ENCODE results near the gene GJA1. TPM values are rescaled to one million over a fixed set of nuclear protein-coding genes. Genes with fewer than 3 reads are reported as not detected.
A peak's percentile ranks its signal among the peaks of the same experiment; 100 is the strongest.
"Not testable (repeated sequence)": the region's sequence is repeated elsewhere in the genome, so short reads cannot be mapped to it uniquely, and the experiment has no call there.

Gene GJA1
- total RNA-seq, 1 experiment from 2014 or later: 0.20 TPM

GRCh38 chr6:121426686-121427085 lies 8.8 kb upstream of the GJA1 start:
- ChIA-PET CTCF (no interaction called here), POLR2A (ENCODE audit: unreplicated experiment) (no interaction called here)
- Histone ChIP-seq H3K79me2 (ENCODE audit: low read depth) (no peaks in the 10 kb centered on the region), H3K27ac (no peak overlapping the region), H3F3A (ENCODE audit: insufficient read depth, low read depth) (no peaks in the 10 kb centered on the region; the same call in 1 of the 2 replicates), H3K4me3 (no peak overlapping the region), H3K4me2 (no peak overlapping the region), H3K9me3 (ENCODE audit: insufficient read depth, low read depth) (no peaks in the 10 kb centered on the region), H3K36me3 (ENCODE audit: low read depth) (no peaks in the 10 kb centered on the region), H2AFZ (no peak overlapping the region), H3K27me3 (ENCODE audit: insufficient read depth, low read depth) (no peaks in the 10 kb centered on the region), H3K9me2 (ENCODE audit: insufficient read depth) (no peaks in the 10 kb centered on the region), H3K4me1 (replicated peaks; ENCODE audit: insufficient read depth) (no peaks in the 10 kb centered on the region), H4K20me1 (ENCODE audit: insufficient read depth) (no peaks in the 10 kb centered on the region)
- DNase-seq: no peak
- intact Hi-C loops (cut with micrococcal nuclease; ENCODE audit: unreplicated experiment): no loop called here
- BruUV-seq (replicated peaks): no TSS peak
- no peak for TF ChIP-seq EZH2 (IDR thresholded peaks at IDR 0.05; ENCODE audit: low read depth)
- no peak for TF ChIP-seq CTCF (conservative IDR thresholded peaks at IDR 0.05)

GRCh38 chr6:121428872-121429756 lies 6.3 kb upstream of the GJA1 start:
- Histone ChIP-seq H2AFZ (no peak overlapping the region), H3K4me1 (replicated peaks; ENCODE audit: insufficient read depth) (no peaks in the 10 kb centered on the region), H3K9me3 (ENCODE audit: insufficient read depth, low read depth) (no peaks in the 10 kb centered on the region), H3F3A (ENCODE audit: insufficient read depth, low read depth) (no peaks in the 10 kb centered on the region), H3K27ac (no peak overlapping the region), H3K9me2 (ENCODE audit: insufficient read depth) (no peaks in the 10 kb centered on the region), H3K4me3 (no peak overlapping the region), H3K79me2 (ENCODE audit: low read depth) (no peaks in the 10 kb centered on the region), H4K20me1 (ENCODE audit: insufficient read depth) (no peaks in the 10 kb centered on the region), H3K27me3 (ENCODE audit: insufficient read depth, low read depth) (no peaks in the 10 kb centered on the region), H3K4me2 (no peak overlapping the region), H3K36me3 (ENCODE audit: low read depth) (no peaks in the 10 kb centered on the region)
- ChIA-PET POLR2A (ENCODE audit: unreplicated experiment) (no interaction called here), CTCF (interaction anchor here (0.6 to 1.0 kb wide), 2 partner anchors 333 to 421 kb away, joined by 3 to 5 read pairs; no protein-coding TSS in a partner anchor)
- BruUV-seq (replicated peaks): no TSS peak
- TF ChIP-seq CTCF (conservative IDR thresholded peaks at IDR 0.05): no peak
- no peak for TF ChIP-seq EZH2 (IDR thresholded peaks at IDR 0.05; ENCODE audit: low read depth)
- intact Hi-C loops (cut with micrococcal nuclease; ENCODE audit: unreplicated experiment): no loop called here
- no peak for DNase-seq

- no peak overlapping the region for H2AFZ ChIP-seq
- H3K79me2 ChIP-seq (ENCODE audit: low read depth): no peaks in the 10 kb centered on the region
- no peaks in the 10 kb centered on the region for H3F3A ChIP-seq (ENCODE audit: insufficient read depth, low read depth)
- ChIA-PET POLR2A (ENCODE audit: unreplicated experiment) (no interaction called here), CTCF (interaction anchor here (1.0 kb wide), 1 partner anchor 419 kb away, joined by 5 read pairs; no protein-coding TSS in a partner anchor)
- H3K9me2 ChIP-seq (ENCODE audit: insufficient read depth): no peaks in the 10 kb centered on the region
- H3K36me3 ChIP-seq (ENCODE audit: low read depth): no peaks in the 10 kb centered on the region
- no peak overlapping the region for H3K4me3 ChIP-seq
- no peaks in the 10 kb centered on the region for H3K9me3 ChIP-seq (ENCODE audit: insufficient read depth, low read depth)
- H3K4me2 ChIP-seq: no peak overlapping the region
- no TSS peak for BruUV-seq (replicated peaks)
- DNase-seq: no peak
- no peaks in the 10 kb centered on the region for H3K4me1 ChIP-seq (replicated peaks; ENCODE audit: insufficient read depth)
- peak; percentile 91 for TF ChIP-seq CTCF (conservative IDR thresholded peaks at IDR 0.05)
- no peak for TF ChIP-seq EZH2 (IDR thresholded peaks at IDR 0.05; ENCODE audit: low read depth)
- intact Hi-C loops (cut with micrococcal nuclease; ENCODE audit: unreplicated experiment): loop anchor here (1.0 to 5.0 kb wide), 4 partner anchors 419 to 862 kb away; no protein-coding TSS in a partner anchor
- no peak overlapping the region for H3K27ac ChIP-seq
- no peaks in the 10 kb centered on the region for H4K20me1 ChIP-seq (ENCODE audit: insufficient read depth)
- no peaks in the 10 kb centered on the region for H3K27me3 ChIP-seq (ENCODE audit: insufficient read depth, low read depth)
These were observed 4.7 kb upstream of the GJA1 start for GRCh38 chr6:121430514-121431460.

- H4K20me1 ChIP-seq (ENCODE audit: insufficient read depth); POLR2A ChIA-PET (ENCODE audit: unreplicated experiment); CTCF ChIA-PET; H2AFZ ChIP-seq; H3K4me3 ChIP-seq; DNase-seq; H3K36me3 ChIP-seq (ENCODE audit: low read depth); H3K4me1 ChIP-seq (replicated peaks; ENCODE audit: insufficient read depth); H3K9me2 ChIP-seq (ENCODE audit: insufficient read depth); H3K79me2 ChIP-seq (ENCODE audit: low read depth); H3K27me3 ChIP-seq (ENCODE audit: insufficient read depth, low read depth); H3K4me2 ChIP-seq; H3K9me3 ChIP-seq (ENCODE audit: insufficient read depth, low read depth); H3F3A ChIP-seq (ENCODE audit: insufficient read depth, low read depth); H3K27ac ChIP-seq; BruUV-seq (replicated peaks): not testable (repeated sequence)
- intact Hi-C loops (cut with micrococcal nuclease; ENCODE audit: unreplicated experiment): loop anchor here (5.0 kb wide), 1 partner anchor 861 kb away; no protein-coding TSS in a partner anchor
These were observed 3.7 kb upstream of the GJA1 start for GRCh38 chr6:121431776-121432175.
